ENCODE results near the gene NOP14. TPM values are rescaled to one million over a fixed set of nuclear protein-coding genes. Genes with fewer than 3 reads are reported as not detected.

Gene NOP14
- total RNA-seq, 1 donor from 2014 or later: 142 TPM

- H3K4me1 Mint-ChIP-seq (ENCODE audit: low read depth): peaks cover 41% of the 10 kb centered on the region
- no peak for DNase-seq (ENCODE audit: low spot score)
- peak overlapping the region; percentile 94 for H3K4me3 Mint-ChIP-seq
Observed at GRCh38 chr4:2937146-2937857, 25.9 kb downstream of the NOP14 start.

GRCh38 chr4:2936773-2937145 is 26.4 kb downstream of the NOP14 start:
- H3K36me3 Mint-ChIP-seq (ENCODE audit: low read depth): peaks cover 52% of the 10 kb centered on the region

More at GRCh38 chr4:2937146-2937857, 25.9 kb downstream of the NOP14 start:
- Mint-ChIP-seq H3K27me3 (ENCODE audit: insufficient read depth) (no peaks in the 10 kb centered on the region), H3K36me3 (ENCODE audit: low read depth) (peaks cover 51% of the 10 kb centered on the region), H3K27ac (peak overlapping the region; percentile 87), H3K9me3 (no peaks in the 10 kb centered on the region)
- intact Hi-C loops (cut with micrococcal nuclease): loop anchor here (2.0 to 10.0 kb wide), 4 partner anchors 95 to 673 kb away; partner anchors contain the start of genes ADD1, CFAP99, MXD4 and TNIP2

GRCh38 chr4:2935762-2936743 is 27.2 kb downstream of the NOP14 start:
- intact Hi-C loops (cut with micrococcal nuclease): loop anchor here (1.0 to 10.0 kb wide), 8 partner anchors 18 to 671 kb away; partner anchors contain the start of genes ADD1, CFAP99, FAM193A and MXD4
- Mint-ChIP-seq H3K36me3 (ENCODE audit: low read depth) (peaks cover 54% of the 10 kb centered on the region), H3K27ac (peak overlapping the region; percentile 87), H3K4me1 (ENCODE audit: low read depth) (peaks cover 49% of the 10 kb centered on the region), H3K27me3 (ENCODE audit: insufficient read depth) (no peaks in the 10 kb centered on the region), H3K4me3 (peak overlapping the region; percentile 94), H3K9me3 (no peaks in the 10 kb centered on the region)
- no peak for DNase-seq (ENCODE audit: low spot score)

More at GRCh38 chr4:2936773-2937145, 26.4 kb downstream of the NOP14 start:
- Mint-ChIP-seq H3K27me3 (ENCODE audit: insufficient read depth) (no peaks in the 10 kb centered on the region), H3K9me3 (no peaks in the 10 kb centered on the region), H3K4me3 (peak overlapping the region; percentile 94), H3K4me1 (ENCODE audit: low read depth) (peaks cover 46% of the 10 kb centered on the region), H3K27ac (peak overlapping the region; percentile 87)
- DNase-seq (ENCODE audit: low spot score): no peak
- intact Hi-C loops (cut with micrococcal nuclease): loop anchor here (1.0 to 10.0 kb wide), 8 partner anchors 18 to 672 kb away; partner anchors contain the start of genes ADD1, CFAP99, FAM193A and MXD4

GRCh38 chr4:2934813-2935761 is 28.1 kb downstream of the NOP14 start:
- peak overlapping the region; percentile 87 for H3K27ac Mint-ChIP-seq
- H3K4me3 Mint-ChIP-seq: peak overlapping the region; percentile 94
- intact Hi-C loops (cut with micrococcal nuclease): loop anchor here (1.0 to 10.0 kb wide), 3 partner anchors 171 to 670 kb away; partner anchors contain the start of genes CFAP99, MXD4 and ZFYVE28
- no peaks in the 10 kb centered on the region for H3K9me3 Mint-ChIP-seq
- no peaks in the 10 kb centered on the region for H3K27me3 Mint-ChIP-seq (ENCODE audit: insufficient read depth)
- peaks cover 49% of the 10 kb centered on the region for H3K4me1 Mint-ChIP-seq (ENCODE audit: low read depth)
- DNase-seq (ENCODE audit: low spot score): peak; percentile 95
- H3K36me3 Mint-ChIP-seq (ENCODE audit: low read depth): peaks cover 44% of the 10 kb centered on the region

- Mint-ChIP-seq H3K36me3 (ENCODE audit: low read depth) (peaks cover 36% of the 10 kb centered on the region), H3K9me3 (no peaks in the 10 kb centered on the region), H3K4me3 (peak overlapping the region; percentile 97), H3K27ac (peak overlapping the region; percentile 44), H3K27me3 (ENCODE audit: insufficient read depth) (no peaks in the 10 kb centered on the region), H3K4me1 (ENCODE audit: low read depth) (peaks cover 48% of the 10 kb centered on the region)
- intact Hi-C loops (cut with micrococcal nuclease): loop anchor here (1.0 to 10.0 kb wide), 3 partner anchors 170 to 669 kb away; partner anchors contain the start of genes CFAP99, MXD4 and ZFYVE28
- no peak for DNase-seq (ENCODE audit: low spot score)
Observed at GRCh38 chr4:2934077-2934812, 29.0 kb downstream of the NOP14 start.

- intact Hi-C loops (cut with micrococcal nuclease): loop anchor here (1.0 to 10.0 kb wide), 3 partner anchors 169 to 669 kb away; partner anchors contain the start of genes CFAP99, MXD4 and ZFYVE28
- H3K27ac Mint-ChIP-seq: peak overlapping the region; percentile 95
- no peak for DNase-seq (ENCODE audit: low spot score)
- peak overlapping the region; percentile 97 for H3K4me3 Mint-ChIP-seq
- H3K36me3 Mint-ChIP-seq (ENCODE audit: low read depth): peaks cover 35% of the 10 kb centered on the region
- peaks cover 42% of the 10 kb centered on the region for H3K4me1 Mint-ChIP-seq (ENCODE audit: low read depth)
- no peaks in the 10 kb centered on the region for H3K27me3 Mint-ChIP-seq (ENCODE audit: insufficient read depth)
- H3K9me3 Mint-ChIP-seq: no peaks in the 10 kb centered on the region
Observed at GRCh38 chr4:2933566-2934076, 29.6 kb downstream of the NOP14 start.

- H3K9me3 Mint-ChIP-seq: no peaks in the 10 kb centered on the region
- peaks cover 36% of the 10 kb centered on the region for H3K36me3 Mint-ChIP-seq (ENCODE audit: low read depth)
- intact Hi-C loops (cut with micrococcal nuclease): loop anchor here (10.0 kb wide), 2 partner anchors 518 to 668 kb away; partner anchors contain the start of genes CFAP99, MXD4 and ZFYVE28
- peaks cover 42% of the 10 kb centered on the region for H3K4me1 Mint-ChIP-seq (ENCODE audit: low read depth)
- DNase-seq (ENCODE audit: low spot score): no peak
- no peaks in the 10 kb centered on the region for H3K27me3 Mint-ChIP-seq (ENCODE audit: insufficient read depth)
- peak overlapping the region; percentile 97 for H3K4me3 Mint-ChIP-seq
- H3K27ac Mint-ChIP-seq: peak overlapping the region; percentile 95
Observed at GRCh38 chr4:2932951-2933565, 30.1 kb downstream of the NOP14 start.

- H3K27me3 Mint-ChIP-seq (ENCODE audit: insufficient read depth): no peaks in the 10 kb centered on the region
- H3K27ac Mint-ChIP-seq: peak overlapping the region; percentile 95
- H3K9me3 Mint-ChIP-seq: no peaks in the 10 kb centered on the region
- intact Hi-C loops (cut with micrococcal nuclease): loop anchor here (10.0 kb wide), 2 partner anchors 518 to 668 kb away; partner anchors contain the start of genes CFAP99, MXD4 and ZFYVE28
- peaks cover 39% of the 10 kb centered on the region for H3K4me1 Mint-ChIP-seq (ENCODE audit: low read depth)
- H3K36me3 Mint-ChIP-seq (ENCODE audit: low read depth): peaks cover 31% of the 10 kb centered on the region
- peak overlapping the region; percentile 97 for H3K4me3 Mint-ChIP-seq
- no peak for DNase-seq (ENCODE audit: low spot score)
Observed at GRCh38 chr4:2932321-2932950, 30.8 kb downstream of the NOP14 start.

GRCh38 chr4:2931512-2932301 is 31.5 kb downstream of the NOP14 start:
- no peak for DNase-seq (ENCODE audit: low spot score)
- Mint-ChIP-seq H3K36me3 (ENCODE audit: low read depth) (peaks cover 25% of the 10 kb centered on the region), H3K27ac (peak overlapping the region; percentile 86), H3K4me3 (peak overlapping the region; percentile 97), H3K9me3 (no peaks in the 10 kb centered on the region), H3K27me3 (ENCODE audit: insufficient read depth) (no peaks in the 10 kb centered on the region), H3K4me1 (ENCODE audit: low read depth) (peaks cover 32% of the 10 kb centered on the region)
- intact Hi-C loops (cut with micrococcal nuclease): loop anchor here (1.0 to 10.0 kb wide), 3 partner anchors 175 to 667 kb away; partner anchors contain the start of genes CFAP99, MXD4, TNIP2 and ZFYVE28

All from activated T-helper 1 cell treated with anti-CD3 and anti-CD28 coated beads, Interleukin-12 subunit alpha, Interleukin-12 subunit beta, Interleukin-2, Interleukin-4 antibody, amounts not matched to agents 30 ng/mL and 10 ng/mL and 1 ng/mL, durations not matched to agents 14 hours and 24 hours and 36 hours (primary cell).